OCI-LY7 (cell line): Measurements from ENCODE around the gene ADCK2.

Source experiments
- CTCF ChIP-seq: fragments of 200-600 bp; sonication (generic); conservative IDR thresholded peaks from 2 replicates; pipeline ENCODE4 v1.5.1; 2014; ENCODE audit warnings: mild to moderate bottlenecking, antibody characterized with exemption, low read length, moderate library complexity, mixed read lengths
- EZH2phosphoT487 ChIP-seq: fragments of 200-600 bp; sonication (generic); IDR thresholded peaks from 2 replicates; pipeline ENCODE4 v1.6.1; 2018; ENCODE audit warnings: low read depth, borderline replicate concordance, mild to moderate bottlenecking, mixed run types, antibody characterized with exemption, low read length, moderate library complexity, mixed read lengths

- TF ChIP-seq CTCF = no peak
- no peak for TF ChIP-seq EZH2phosphoT487
These were observed 62.0 kb downstream of the ADCK2 start for GRCh38 chr7:140734729-140735128.
